Stimulated activated CD4-positive, alpha-beta T cell treated with anti-CD3 and anti-CD28 coated beads, Interleukin-12 subunit alpha, Interleukin-12 subunit beta, amount 100 ng/mL, for 48 hours (primary cell): ENCODE data around the gene TCERG1L.

Source experiments
- DNase-seq, 3 donors: peaks; one replicate each; pipeline ENCODE4 v3.0.0-alpha.2; 2020; ENCODE audit warnings: low read depth in 2 of 3, low spot score in 1 of 3

The TCERG1L gene

DNA sequence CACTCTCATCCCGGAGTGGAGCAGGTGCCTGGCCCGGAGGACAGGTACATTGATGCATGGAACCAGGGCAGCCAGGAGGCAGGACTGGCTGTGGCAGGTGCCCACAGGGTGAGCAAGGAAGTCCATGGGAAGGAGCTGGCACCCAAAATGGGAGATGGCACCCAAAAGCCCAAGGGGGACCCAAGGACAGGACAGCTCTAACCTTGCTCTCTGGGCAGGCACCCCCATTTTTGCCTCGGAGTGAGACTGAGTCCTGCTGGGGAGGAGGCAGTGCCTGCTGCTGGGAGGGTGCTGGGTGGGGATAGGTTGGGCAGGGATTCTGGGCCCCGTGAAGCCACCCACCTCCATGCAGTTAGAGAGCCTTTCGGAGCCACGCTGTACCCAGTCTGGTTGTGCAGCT lies 234.5 kb downstream of the TCERG1L start:
- DNase-seq: no peak

DNA sequence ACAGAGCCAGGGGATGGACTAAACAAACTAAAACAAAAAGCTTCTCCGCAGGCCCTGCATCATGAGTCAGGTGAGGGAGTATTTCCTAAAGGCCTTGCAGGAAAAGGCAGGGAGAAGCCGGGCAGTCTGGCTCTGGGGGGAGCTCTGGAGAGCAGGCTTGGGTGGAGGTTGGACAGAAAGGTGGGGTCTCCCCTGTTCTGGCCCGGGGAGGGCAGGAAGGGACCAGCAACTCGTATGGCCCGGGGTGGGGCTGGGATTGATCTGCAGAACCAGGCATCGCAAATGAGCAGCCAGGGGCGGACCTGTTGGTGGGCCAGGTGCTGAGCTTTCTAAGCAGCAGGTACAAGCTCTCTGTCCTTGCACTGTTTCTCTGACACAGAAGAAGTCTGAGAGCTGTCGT lies 235.2 kb downstream of the TCERG1L start:
- no peak for DNase-seq

DNA sequence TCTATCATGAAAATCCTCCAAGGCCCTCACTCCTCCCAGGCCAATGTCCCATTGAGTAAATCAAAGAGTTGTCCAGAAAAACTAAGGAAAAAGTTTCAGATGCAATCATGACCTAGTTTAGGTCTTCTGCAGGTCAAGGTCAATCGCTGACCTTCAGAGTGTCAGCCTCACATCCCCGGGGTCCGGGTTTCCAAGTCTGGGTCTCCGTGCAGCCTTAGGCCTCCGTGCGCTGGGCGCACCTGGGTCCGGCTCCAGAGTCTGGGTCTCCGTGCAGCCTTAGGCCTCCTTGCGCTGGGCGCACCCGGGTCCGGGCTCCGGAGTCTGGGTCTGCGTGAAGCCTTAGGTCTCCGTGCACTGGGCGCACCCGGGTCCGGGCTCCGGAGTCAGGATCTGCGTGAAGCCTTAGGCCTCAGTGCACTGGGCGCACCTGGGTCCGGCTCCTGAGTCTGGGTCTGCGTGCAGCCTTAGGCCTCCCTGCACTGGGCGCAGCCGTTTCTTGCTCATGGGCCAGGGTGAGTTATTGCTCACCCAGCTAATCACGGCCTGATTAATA lies 236.2 kb downstream of the TCERG1L start:
- no peak for DNase-seq

DNA sequence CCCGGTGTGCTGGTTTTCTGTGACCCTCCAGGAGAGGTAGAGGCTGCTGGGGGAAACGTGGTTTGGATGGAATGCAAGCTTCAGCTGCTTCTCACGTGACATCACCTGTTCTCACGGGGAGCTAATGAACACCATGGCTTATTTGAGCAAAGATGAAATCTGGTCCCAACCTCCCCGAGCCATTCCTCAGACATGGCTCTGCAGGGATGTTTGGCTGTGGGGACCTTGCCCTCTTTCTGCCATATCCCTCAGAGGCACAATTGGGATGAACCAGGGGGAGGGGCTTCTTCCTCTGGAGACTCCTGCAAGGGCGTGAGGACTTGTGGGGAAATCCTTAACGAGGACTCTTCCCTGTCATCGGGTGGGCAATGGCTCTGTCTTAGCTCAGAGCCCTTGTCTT lies 236.8 kb downstream of the TCERG1L start:
- DNase-seq: no peak

DNA sequence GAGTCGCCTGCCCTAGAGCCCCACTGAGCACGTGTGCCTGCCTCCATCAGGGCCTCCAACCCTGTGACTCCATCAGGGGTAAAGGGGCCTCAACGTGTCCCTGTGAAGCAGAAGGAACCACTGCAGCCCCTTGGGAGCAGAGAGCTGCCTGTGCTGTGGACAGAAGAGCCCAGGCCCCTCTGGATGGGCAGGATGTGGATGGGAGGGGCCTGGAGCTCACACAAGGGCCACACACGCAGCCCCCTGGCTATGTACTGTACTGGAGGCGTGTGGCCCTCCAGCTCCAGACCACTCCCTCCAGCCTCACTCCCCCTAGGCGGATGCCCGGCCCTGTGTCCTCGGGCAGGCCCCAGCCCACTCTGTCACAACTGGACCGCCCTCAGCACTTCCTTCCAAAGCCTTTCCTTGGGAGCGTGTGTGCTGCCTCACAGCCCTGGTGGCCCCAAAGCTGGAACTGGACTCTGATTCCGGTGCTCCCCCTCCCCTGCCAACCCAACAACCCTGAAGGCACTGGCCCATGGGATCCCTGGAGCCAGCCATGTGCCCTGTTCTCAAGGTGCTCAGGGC lies 238.0 kb downstream of the TCERG1L start:
- DNase-seq: no peak

DNA sequence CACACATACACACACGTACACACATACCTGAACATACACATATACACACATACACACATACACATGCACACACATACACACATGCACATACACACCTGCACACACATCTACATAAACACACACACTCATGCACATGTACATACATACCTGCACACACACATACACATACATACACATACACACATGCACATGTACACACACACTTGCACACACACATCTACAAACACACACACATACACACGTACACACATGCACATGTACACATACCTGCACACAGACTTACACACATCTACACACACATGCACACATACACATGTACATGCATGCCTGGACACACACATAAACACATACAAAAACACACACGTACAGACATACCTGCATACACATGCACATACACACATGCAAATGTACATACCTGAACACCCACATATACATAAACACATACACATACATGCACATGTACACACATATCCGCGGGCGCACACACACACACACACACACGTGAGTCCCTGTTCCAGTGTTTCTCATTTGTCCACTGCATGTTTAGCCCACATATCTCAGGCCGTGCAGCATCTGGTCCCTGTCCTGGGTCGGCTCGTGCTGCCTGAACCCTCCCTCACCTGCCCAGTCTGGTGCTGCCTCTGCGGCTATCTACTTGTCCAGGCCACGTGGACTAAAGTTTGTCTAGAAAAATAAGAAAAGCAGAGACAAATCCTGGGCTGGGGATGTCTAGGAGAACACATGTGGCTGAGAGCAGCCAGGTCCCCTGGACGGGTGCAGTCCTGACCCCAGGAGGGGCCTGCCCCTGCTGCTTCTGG lies 238.7 kb downstream of the TCERG1L start:
- DNase-seq: no peak

DNA sequence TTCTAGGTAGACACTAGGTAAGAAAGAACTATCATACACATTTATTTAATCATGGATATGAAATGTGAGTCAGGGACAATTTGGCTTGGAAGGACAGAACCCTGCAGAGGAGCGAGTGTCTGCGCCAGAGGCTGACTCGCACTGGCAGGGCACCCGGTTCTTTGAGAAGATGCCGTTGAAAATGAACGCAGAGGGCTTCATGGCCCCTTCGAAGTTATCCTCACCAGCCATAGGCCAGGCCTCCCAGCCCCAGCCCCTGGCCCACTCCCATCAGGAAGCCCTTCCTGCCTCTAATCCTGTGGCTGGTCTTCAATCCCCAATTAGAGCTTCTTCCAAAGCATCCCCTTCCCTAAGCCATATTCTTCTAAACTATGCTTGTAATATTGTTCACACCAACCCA lies 239.8 kb downstream of the TCERG1L start:
- DNase-seq: no peak

DNA sequence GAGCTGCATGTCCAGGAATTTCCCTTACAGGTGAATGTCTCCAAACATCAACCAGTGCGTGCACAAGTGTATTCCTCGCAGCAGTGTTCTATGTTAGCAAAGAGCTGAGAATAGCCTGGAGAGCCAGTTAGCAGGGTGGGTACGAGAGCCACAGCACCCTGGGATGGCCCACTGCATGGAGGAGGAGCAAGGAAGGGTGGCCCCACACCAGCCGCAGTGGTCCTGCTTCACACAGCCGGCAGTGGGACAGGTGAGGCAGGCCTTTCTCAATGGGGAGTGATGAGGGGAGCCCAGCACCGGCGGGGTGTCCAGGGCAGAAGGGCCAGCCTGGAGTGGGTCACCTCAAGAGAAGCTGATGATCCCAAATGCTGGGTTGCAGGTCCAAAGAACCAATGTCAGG lies 240.7 kb downstream of the TCERG1L start:
- DNase-seq: no peak

DNA sequence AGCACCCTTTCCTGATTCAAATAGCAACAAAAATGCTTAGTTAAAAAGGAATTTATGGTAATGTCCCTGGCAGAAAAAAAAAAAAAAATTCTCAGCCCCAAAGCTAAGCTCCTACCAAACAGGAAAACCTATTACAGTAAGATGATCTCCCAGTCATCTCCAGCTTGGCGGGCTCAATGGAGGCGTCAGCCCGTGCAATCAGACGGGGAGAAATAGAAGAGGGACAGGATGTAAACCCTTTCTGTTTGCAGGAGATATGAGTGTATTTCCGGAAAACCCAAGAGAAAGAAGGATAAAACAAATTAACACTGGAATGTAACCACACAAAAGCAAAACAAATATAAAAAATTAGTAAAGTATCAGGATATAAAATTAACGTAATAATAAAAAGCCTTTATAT lies 242.8 kb downstream of the TCERG1L start:
- DNase-seq: no peak

DNA sequence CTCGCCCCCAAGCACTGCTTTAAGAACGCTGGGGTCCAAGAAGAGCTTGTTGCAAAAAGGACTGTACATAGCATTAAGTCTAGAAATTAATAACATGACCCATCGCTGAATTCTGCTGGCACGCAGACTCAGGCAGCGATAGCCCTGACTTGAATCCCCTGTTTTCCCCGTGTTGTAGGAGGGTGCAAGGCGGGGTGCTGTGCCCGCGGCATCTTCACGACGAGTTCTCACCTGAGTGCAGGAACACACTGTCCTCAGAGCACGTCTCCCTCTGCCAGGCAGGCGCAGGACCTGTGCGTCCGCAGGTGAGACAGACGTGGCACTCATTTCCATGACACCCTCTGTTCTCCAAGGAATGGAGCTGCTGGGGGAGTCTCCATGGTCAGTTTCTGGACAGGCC lies 243.2 kb downstream of the TCERG1L start:
- no peak for DNase-seq

DNA sequence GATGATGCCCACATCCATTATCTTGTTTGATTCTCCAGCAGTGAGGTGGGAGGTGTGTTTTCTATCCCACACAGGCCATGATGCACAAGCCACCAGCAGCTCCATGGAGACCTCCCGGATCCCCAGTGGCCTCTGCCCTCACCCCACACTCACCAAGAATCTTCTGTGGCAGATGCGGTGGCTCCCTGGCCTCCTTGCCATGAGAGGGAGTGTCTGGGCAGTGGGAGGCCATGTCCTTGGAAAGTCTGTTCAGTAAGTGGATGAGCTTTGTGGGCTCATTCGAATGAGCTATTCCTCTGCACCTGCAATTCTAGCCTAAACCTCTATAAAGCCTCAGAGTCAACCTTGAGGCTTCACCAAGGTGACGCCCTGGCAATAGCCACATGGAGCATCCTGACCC lies 243.8 kb downstream of the TCERG1L start:
- no peak for DNase-seq

DNA sequence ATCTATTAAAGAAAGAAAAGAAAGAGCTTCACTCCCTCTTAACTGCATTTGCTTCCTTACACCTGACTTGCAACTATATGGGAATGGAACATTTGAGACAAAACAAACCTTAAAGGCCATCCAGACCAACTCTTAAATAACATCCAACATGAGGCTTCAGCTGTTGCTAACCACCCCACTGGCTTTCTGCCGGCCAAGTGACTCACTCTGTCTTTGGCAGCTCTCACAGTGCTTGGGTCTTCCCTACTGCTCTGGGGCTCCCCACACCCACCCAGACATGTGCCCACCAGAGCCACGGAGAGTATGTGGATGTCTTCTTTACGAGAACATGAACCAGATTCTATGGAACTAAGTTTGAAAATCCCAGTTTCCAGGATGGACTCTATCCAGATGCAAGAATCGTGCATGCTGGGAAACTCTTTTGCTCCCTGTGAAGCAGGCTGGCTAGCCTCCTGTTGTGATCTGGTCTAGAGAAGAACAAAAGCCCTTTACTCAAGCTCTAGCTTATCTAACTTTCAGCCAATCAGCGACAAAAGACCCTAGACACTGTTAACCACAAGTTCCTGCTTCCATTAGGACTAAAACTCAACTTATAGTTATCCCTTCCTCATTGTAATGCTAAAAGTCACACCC lies 245.7 kb downstream of the TCERG1L start:
- DNase-seq: no peak

DNA sequence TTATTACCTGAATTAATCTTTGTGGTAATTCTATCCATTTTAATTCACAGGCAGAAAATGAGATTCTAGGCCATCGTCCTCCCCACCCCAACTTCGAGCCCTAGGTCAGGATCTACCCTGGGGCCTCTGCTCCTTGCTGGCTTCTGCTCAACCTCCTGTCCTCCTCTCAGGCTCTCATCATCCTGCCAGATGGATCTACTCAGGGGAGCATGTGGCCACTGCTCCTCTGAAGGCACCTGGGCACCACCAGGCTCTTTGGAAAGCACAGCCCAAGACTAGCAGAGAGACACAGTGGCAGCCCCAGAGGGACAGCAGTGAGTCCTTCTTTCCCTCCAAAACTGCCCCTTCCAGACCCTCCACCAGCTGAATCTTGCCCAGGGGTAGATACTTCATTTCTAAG lies 248.2 kb downstream of the TCERG1L start:
- DNase-seq: no peak

DNA sequence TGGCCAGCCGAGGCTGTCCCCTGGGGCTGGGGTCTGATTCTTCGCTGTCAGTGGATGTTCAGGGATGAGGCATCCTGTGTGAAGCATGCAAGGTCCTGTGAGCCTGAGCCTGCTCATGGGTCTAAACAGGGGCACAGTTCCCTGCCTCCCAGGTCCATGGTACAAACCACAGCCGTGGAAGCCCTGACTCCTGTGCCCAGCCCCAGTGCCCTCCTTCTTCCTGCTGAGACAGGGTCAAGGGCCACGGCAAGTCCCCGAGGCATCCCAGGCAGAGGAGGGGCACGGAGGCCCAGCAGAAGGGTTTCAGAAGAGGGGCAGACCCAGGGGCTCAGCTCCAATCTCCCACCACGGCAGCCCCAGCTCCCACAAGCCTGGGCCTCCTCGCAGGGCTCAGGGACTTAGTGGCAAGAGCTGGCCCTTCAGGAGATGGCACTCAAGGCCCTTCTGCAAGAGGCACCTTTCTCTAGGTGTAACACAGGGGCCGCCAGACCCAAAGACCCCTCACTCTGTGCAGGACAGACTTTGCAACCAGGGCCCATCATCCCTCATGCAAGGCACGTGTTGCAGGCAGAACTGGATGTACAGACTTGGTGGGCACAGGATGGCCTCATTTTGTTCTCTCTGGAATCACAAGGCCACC lies 248.8 kb downstream of the TCERG1L start:
- DNase-seq: no peak

DNA sequence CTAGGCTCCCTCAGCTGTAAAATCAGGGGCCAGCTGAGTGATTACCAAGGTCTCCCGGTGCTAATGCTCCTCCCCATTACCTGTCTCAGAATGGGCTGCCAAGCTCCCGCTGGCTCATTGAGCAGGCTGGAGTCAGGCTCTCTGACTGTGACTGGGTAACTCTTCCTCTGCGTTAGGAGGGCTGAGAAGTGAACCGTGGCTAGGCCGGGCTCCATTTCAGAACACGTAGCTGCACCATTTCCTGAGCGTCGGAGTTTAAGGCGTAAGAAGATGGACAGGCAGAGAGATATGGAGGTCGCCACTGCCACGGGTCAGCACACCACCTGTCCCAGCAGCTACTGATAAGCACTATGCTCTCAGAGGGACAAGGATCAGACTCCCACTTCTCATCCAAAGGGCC lies 250.3 kb downstream of the TCERG1L start:
- no peak for DNase-seq

DNA sequence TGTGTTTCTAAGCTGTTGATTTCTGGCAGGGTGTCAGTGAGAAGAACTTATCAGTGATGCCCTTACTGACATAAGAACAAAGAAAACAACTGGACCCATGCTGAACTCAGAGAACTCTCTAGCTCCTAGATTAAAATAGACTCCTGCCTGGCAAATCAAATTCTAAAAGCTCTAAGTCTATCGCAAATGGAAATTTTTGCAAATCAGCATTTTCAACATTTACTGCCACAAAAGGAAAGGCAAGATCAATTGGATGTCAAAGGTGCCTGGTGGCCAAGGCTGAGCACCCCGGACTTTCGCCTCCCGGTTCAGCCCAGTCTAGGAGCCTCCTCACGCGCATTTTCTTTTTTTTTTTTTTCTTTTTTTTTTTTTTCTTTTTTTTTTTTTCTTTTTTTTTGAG lies 251.6 kb downstream of the TCERG1L start:
- no peak for DNase-seq

DNA sequence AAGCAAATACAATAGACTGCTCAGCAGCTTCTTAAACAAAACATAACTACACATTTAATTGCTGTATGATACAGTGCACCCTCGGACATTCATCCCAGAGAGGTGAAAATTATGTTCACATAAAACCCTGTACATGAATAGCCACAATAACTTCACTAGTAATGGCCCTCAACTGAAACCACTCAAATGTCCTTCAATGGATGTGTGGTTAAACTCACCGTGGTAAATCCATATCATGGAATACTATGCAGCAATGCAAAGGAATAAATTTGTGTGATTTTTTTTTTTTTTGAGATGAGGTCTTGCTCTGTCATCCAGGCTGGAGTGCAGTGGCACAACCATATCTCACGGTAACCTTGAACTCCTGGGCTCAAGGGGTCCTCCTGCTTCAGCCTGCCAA lies 252.7 kb downstream of the TCERG1L start:
- DNase-seq: no peak

DNA sequence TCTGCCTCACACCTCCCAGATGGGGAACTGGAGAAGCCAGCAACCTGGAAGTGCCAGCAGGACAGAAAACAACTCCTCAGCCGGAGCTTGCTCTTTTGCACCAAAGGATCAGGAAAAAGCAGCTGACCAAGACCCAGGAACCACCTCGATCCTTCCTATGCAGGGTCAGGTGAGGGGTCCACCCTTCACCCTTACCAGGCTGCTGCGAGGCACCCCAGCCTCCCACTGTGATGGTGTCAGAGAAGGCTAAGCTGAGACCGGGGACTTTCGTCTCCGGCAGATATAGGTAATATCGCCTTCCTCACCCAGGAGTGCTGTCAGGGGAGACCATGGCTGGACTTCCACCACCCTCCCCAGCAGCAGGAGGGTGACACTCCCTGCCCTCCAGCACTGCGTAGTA lies 254.7 kb downstream of the TCERG1L start:
- no peak for DNase-seq

DNA sequence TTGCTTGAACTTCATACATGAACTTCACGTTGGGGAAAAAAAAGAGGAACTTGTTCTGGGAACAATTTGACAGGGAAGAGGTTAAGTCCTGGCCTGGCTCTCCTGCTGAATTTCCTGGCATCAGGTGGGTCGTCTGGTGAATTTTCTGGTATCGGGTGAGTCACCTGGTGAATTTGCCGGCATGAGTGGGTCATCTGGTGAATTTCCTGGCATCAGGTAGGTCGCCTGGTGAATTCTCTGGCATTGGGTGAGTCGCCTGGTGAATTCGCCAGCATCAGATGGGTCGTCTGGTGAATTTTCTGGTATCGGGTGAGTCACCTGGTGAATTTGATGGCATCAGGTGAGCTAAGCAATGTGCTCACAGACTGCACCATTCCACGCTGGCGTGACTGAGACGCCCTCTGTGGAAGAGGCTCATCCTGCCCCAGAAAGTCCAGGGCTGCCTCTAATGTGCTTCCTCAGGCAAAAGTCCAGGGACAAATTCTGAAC lies 255.4 kb downstream of the TCERG1L start:
- DNase-seq: no peak

DNA sequence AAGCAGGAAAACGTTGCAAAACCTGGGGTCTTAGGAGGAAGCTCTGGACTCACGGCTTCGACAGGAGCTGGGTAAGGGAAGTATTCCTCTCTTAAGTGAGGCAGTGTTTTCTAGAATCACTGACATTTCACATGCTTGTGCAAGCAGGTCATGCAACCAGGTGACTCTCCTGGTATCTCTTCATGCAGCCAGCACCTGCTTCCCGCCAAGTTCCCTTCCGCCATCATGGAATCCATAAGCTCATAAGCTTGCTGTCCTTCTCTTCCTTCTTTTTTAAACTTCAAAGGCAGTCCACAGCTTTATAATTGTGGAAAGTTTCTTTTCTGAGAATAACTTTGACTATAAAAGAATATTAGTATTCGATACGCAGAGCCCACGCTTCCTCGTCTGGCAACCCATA lies 256.1 kb downstream of the TCERG1L start:
- no peak for DNase-seq

DNA sequence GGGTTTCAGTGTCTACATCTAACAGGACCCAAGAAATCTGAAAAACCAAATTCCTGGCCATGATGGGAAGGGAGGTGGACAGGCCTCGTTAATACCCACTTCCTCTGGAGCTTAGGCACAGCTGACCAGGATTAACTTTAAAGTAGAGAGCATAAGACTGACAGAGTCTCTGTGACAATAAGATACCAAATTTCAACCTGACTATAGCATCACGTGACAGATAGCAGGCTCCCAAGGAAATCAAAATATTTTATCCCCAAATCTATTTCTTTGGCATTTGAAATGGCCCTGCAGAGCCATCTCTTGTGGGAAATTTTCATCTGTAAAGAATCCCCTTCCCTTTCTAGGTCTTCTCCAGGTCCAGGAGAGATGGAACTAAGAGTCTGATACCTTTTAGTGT lies 258.3 kb downstream of the TCERG1L start:
- no peak for DNase-seq
